HT-29 (cell line): ENCODE data around the gene COX4I1. TPM values are rescaled to one million over a fixed set of nuclear protein-coding genes. Genes with fewer than 3 reads are reported as not detected.

Experiments used
- small RNA-seq: library from RNA; depleted of rRNA; stranded (forward); fragments of <200 nt; gene quantifications from one replicate; pipeline ENCODE3, GENCODE V24; 2014
- total RNA-seq: library from RNA; depleted of rRNA; stranded (reverse); fragments of >200 nt; shearing (Covaris generic); gene quantifications from 2 replicates; pipeline ENCODE4 v1.2.3, GENCODE V29; 2014; rRNA removed

COX4I1 gene
- total RNA-seq, 1 experiment from 2014 or later, result 443 TPM

Small RNA genes within 50 kb of the gene (small RNA-seq; reads per million reads assigned to genes)
- gene RNU1-103P, result not detected

Other genes with a start within 250 kb of the COX4I1 start
- gene GSE1, start 186.4 kb upstream of the COX4I1 start, total RNA-seq, result 81.1 and 84.7 TPM in 2 replicates
- 22.8 and 23.4 TPM in 2 replicates for gene GINS2, start 110.7 kb upstream of the COX4I1 start, total RNA-seq
- gene C16orf74, start 48.6 kb upstream of the COX4I1 start, total RNA-seq, result 84.9 and 92.0 TPM in 2 replicates
- 98.2 and 107 TPM in 2 replicates for gene EMC8, start 151 bp upstream of the COX4I1 start, total RNA-seq
- 0.23 TPM in 1 of 2 replicates, not detected in the other for gene IRF8, start 99.5 kb downstream of the COX4I1 start, total RNA-seq